A673 (cell line): ENCODE results near the gene CLRN3.

ENCODE experiments used
- EZH2 ChIP-seq: fragments of 200-600 bp; sonication (generic); IDR thresholded peaks from 2 replicates; pipeline ENCODE4 v1.6.1; 2017; ENCODE audit warnings: borderline replicate concordance, low read depth, mild to moderate bottlenecking, mixed read lengths, antibody characterized with exemption, low read length; ENCODE audit not compliant: poor library complexity, severe bottlenecking
- TF ChIP-seq, protein P1 (sequence below): fragments of 300-800, 200-600 bp; sonication (generic); conservative IDR thresholded peaks from 2 replicates; pipeline ENCODE4 v1.5.1; 2017; ENCODE audit warnings: low read depth, mild to moderate bottlenecking, antibody characterized with exemption, low read length, moderate library complexity, mixed read lengths

DNA sequence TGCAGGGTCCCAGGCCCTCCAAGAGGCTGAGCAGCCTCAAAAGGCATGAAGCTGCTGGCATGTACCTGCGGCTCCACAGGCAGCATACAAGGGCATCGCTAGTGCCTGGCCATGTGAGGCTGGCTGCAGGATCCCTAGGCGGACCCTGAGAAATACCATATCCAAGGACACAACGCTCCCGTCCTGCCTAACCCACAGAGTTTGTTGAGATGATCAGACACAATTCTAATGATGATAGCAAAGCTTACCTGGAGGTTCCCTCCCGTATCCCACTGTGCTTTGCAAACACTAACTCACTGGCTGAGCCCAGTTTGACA, 17.3 kb downstream of the CLRN3 start:
- TF ChIP-seq, protein P1, sequence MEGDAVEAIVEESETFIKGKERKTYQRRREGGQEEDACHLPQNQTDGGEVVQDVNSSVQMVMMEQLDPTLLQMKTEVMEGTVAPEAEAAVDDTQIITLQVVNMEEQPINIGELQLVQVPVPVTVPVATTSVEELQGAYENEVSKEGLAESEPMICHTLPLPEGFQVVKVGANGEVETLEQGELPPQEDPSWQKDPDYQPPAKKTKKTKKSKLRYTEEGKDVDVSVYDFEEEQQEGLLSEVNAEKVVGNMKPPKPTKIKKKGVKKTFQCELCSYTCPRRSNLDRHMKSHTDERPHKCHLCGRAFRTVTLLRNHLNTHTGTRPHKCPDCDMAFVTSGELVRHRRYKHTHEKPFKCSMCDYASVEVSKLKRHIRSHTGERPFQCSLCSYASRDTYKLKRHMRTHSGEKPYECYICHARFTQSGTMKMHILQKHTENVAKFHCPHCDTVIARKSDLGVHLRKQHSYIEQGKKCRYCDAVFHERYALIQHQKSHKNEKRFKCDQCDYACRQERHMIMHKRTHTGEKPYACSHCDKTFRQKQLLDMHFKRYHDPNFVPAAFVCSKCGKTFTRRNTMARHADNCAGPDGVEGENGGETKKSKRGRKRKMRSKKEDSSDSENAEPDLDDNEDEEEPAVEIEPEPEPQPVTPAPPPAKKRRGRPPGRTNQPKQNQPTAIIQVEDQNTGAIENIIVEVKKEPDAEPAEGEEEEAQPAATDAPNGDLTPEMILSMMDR: no peak
- no peak for TF ChIP-seq EZH2
